Measurements from ENCODE around the gene ALLC.

DNA sequence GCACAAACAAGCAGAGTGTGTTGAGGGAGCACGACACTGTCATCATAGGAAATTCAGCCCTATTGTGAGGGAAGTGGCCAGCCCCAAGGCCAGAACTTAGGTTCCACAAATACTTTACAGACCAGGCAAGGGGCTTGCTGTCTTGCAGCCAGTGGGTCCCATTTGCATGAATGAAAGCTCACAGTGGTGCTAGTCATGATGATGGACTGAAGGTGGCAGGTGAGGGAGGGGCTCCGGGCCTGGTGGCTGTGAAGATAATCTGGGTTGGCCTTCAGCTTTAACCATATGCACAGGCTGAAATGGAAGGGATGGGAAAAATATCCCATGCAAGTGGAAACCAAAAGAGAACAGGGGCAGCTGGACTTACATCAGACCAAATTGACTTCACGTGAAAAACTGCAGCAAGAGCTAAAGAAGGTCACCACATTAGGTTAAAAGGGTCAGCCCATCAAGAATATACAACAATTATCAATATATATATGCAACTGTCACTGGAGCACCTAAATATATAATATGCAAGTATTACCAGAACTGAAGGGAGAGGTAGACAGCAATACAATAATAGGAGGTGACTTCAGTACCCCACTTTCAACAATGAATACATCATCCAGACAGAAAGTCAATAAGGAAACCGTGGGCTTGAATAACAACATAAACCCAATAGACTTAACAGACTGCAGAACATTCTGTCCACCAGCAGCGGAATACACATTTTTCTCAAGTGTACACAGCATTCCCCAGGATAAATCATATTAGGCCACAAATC lies 84.9 kb downstream of the ALLC start:
- TF ChIP-seq CTCF (conservative IDR thresholded peaks at IDR 0.05) (no peak), ZFX (IDR thresholded peaks at IDR 0.05) (no peak)

All from C4-2B (cell line).